MM.1S (cell line): ENCODE data around the gene NEGR1.

Experiments used
- CTCF ChIP-seq: fragments of 300-600 bp; sonication (generic); IDR thresholded peaks from 2 replicates; pipeline ENCODE4 v1.5.1; 2016; ENCODE audit warnings: antibody characterized with exemption, low read length, mixed read lengths
- EZH2phosphoT487 ChIP-seq: fragments of 300-600 bp; sonication (generic); IDR thresholded peaks from 2 replicates; pipeline ENCODE4 v1.6.1; 2018; ENCODE audit warnings: antibody characterized with exemption, low read length

DNA sequence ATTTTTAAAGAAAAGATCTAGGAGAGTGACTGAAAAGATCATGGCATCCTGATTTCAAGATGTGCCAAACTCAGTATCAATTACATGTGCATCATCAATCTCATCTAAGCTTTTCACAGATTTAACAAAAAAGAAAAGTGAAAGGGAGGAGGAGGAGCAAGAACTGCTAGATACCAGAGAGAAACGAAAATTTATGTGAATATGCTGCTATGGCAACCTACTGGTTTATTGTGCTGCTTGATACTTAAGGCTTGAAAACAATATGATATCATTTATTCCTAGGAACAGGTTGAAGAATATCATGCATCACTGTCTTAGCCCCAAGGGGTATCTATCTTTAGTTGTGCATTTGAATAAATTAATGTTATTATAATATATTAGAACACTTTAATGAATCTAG, 683.0 kb downstream of the NEGR1 start:
- TF ChIP-seq EZH2phosphoT487 (no peak), CTCF (no peak)
